CD4-positive, alpha-beta T cell (primary cell): ENCODE measurements around the gene ZNF607. TPM values are rescaled to one million over a fixed set of nuclear protein-coding genes. Genes with fewer than 3 reads are reported as not detected.

ENCODE experiments used
- ATAC-seq: fragments of 200-7000 bp; cut with Tn5 transposase; one replicate; pipeline ENCODE4 v1.10.0; 2022; ENCODE audit warnings: mild to moderate bottlenecking; ENCODE audit not compliant: poor library complexity
- CTCF ChIA-PET: fragments of 350-600 bp; sonication (Branson Sonifier 250); formaldehyde crosslinking; loops from one replicate; lab custom pipeline; 2021; ENCODE audit warnings: antibody characterized with exemption, inconsistent platforms; lab: Charles Lee
- POLR2A ChIA-PET: fragments of 350-600 bp; sonication (Branson Sonifier 250); formaldehyde crosslinking; loops from one replicate; lab custom pipeline; 2021; ENCODE audit warnings: antibody characterized with exemption, inconsistent platforms; lab: Charles Lee
- DNase-seq, 14 experiments: peaks; one replicate each; pipeline ENCODE4 v3.0.0-alpha.2; 2013 to 2020; ENCODE audit warnings: mixed read lengths in 2 of 14
- H3K27ac ChIP-seq, 2 donors: one replicate each; pipeline versions ENCODE4 v1.5.1 to v1.7.0; 2013; ENCODE audit warnings: low read length in 2 of 2, low read depth in 1 of 2, mild to moderate bottlenecking in 1 of 2
- H3K27me3 ChIP-seq, 2 experiments: 1 replicate in 1 of 2; 2 replicates in 1 of 2; pipeline versions ENCODE4 v1.6.1 to v1.7.0; 2013; ENCODE audit warnings: low read length in 2 of 2, control low read depth in 1 of 2, mild to moderate bottlenecking in 1 of 2, moderate library complexity in 1 of 2; ENCODE audit not compliant: insufficient read depth in 2 of 2, control insufficient read depth in 1 of 2
- H3K36me3 ChIP-seq: one replicate; pipeline ENCODE4 v1.6.1; 2013; ENCODE audit warnings: low read length, control low read depth; ENCODE audit not compliant: insufficient read depth
- H3K4me1 ChIP-seq: one replicate; pipeline ENCODE4 v1.6.1; 2013; ENCODE audit warnings: low read length, control low read depth; ENCODE audit not compliant: insufficient read depth
- H3K4me3 ChIP-seq: one replicate; pipeline ENCODE4 v1.5.1; 2013; ENCODE audit warnings: mild to moderate bottlenecking, low read length, moderate library complexity
- H3K9me3 ChIP-seq, 2 experiments: 1 replicate in 1 of 2; 2 replicates in 1 of 2; pipeline versions ENCODE4 v1.6.1 to v1.7.0; 2013; ENCODE audit warnings: low read length in 2 of 2, mild to moderate bottlenecking in 2 of 2, control low read depth in 1 of 2, moderate library complexity in 1 of 2; ENCODE audit not compliant: control insufficient read depth in 1 of 2, insufficient read depth in 1 of 2
- H3K27ac Mint-ChIP-seq: one replicate; pipeline ENCODE4 v1.8.0; 2020; ENCODE audit warnings: mixed read lengths
- H3K27me3 Mint-ChIP-seq: one replicate; pipeline ENCODE4 v1.8.0; 2021; ENCODE audit warnings: mixed read lengths
- H3K36me3 Mint-ChIP-seq: one replicate; pipeline ENCODE4 v1.8.0; 2021; ENCODE audit warnings: low read depth, mixed read lengths
- H3K4me1 Mint-ChIP-seq: one replicate; pipeline ENCODE4 v1.8.0; 2021; ENCODE audit warnings: low read depth, mixed read lengths
- H3K4me3 Mint-ChIP-seq: one replicate; pipeline ENCODE4 v1.8.0; 2020; ENCODE audit warnings: mild to moderate bottlenecking, mixed read lengths
- H3K9me3 Mint-ChIP-seq: one replicate; pipeline ENCODE4 v1.8.0; 2020; ENCODE audit warnings: mixed read lengths
- CTCF ChIP-seq: fragments of 200-600 bp; IDR thresholded peaks from one replicate; pipeline ENCODE4 v1.8.0; 2022; ENCODE audit warnings: antibody characterized with exemption, mild to moderate bottlenecking
- intact Hi-C, 2 experiments: fragments of 100-400 bp; cut with DNase I in 1 of 2; cut with micrococcal nuclease in 1 of 2; formaldehyde crosslinking; loops; one replicate each; pipeline versions ENCODE4 v1.15.1 to v1.9.0; 2023 to 2025; cut with DNase I, micrococcal nuclease
- total RNA-seq, 174 experiments: library from RNA in 2 of 174; stranded (reverse) in 2 of 174; gene quantifications; one replicate each; pipeline ENCODE4 v1.2.3 and lab custom pipeline; 2021 to 2026

Gene ZNF607
- total RNA-seq, 2 experiments from 2014 or later: 2.2 to 2.3 TPM

- CTCF ChIA-PET: interaction anchor here (0.8 kb wide), 1 partner anchor 10 kb away, joined by 3 read pairs; no protein-coding TSS in a partner anchor
Observed at GRCh38 chr19:37699057-37699456, 20.5 kb downstream of the ZNF607 start.

GRCh38 chr19:37698216-37698615, 21.3 kb downstream of the ZNF607 start:
- POLR2A ChIA-PET: no interaction called here

More at GRCh38 chr19:37699057-37699456, 20.5 kb downstream of the ZNF607 start:
- H3K9me3 ChIP-seq: peaks cover 34 to 52% of the 10 kb centered on the region in 2 experiments
- POLR2A ChIA-PET: no interaction called here
- H3K36me3 ChIP-seq: peaks cover 7% of the 10 kb centered on the region
- H3K4me1 Mint-ChIP-seq: no peaks in the 10 kb centered on the region
- H3K27ac Mint-ChIP-seq: no peak overlapping the region
- no peak overlapping the region for H3K4me3 Mint-ChIP-seq
- no peaks in the 10 kb centered on the region for H3K27me3 Mint-ChIP-seq
- H3K27me3 ChIP-seq: no peaks in the 10 kb centered on the region
- ATAC-seq (no peak), DNase-seq (no peak)
- peaks cover 79% of the 10 kb centered on the region for H3K36me3 Mint-ChIP-seq
- no peaks in the 10 kb centered on the region for H3K4me1 ChIP-seq
- no peak overlapping the region for H3K27ac ChIP-seq
- intact Hi-C loops: loop anchor here in 1 of 2 experiments (10.0 kb wide), 1 partner anchor 384 kb away; no protein-coding TSS in a partner anchor
- no peak overlapping the region for H3K4me3 ChIP-seq
- peaks cover 25% of the 10 kb centered on the region for H3K9me3 Mint-ChIP-seq
- TF ChIP-seq CTCF: no peak

GRCh38 chr19:37695144-37695899, 24.2 kb downstream of the ZNF607 start:
- DNase-seq: no peak
- ChIA-PET CTCF (interaction anchor here (0.7 kb wide), 2 partner anchors 10 to 207 kb away, joined by 3 read pairs; no protein-coding TSS in a partner anchor), POLR2A (interaction anchor here (0.7 kb wide), 1 partner anchor 44 kb away, joined by 4 read pairs; no protein-coding TSS in a partner anchor)
- H3K9me3 Mint-ChIP-seq: peaks cover 17% of the 10 kb centered on the region
- H3K27ac Mint-ChIP-seq: no peak overlapping the region
- Histone ChIP-seq H3K27me3 (no peaks in the 10 kb centered on the region), H3K4me3 (no peak overlapping the region), H3K4me1 (peaks cover 11% of the 10 kb centered on the region), H3K9me3 (peaks cover 37 to 46% of the 10 kb centered on the region in 2 experiments), H3K36me3 (peaks cover 7% of the 10 kb centered on the region), H3K27ac (no peak overlapping the region)
- intact Hi-C loops: loop anchor here in 1 of 2 experiments (10.0 kb wide), 1 partner anchor 381 kb away; no protein-coding TSS in a partner anchor
- H3K27me3 Mint-ChIP-seq: no peaks in the 10 kb centered on the region
- no peak overlapping the region for H3K4me3 Mint-ChIP-seq
- H3K36me3 Mint-ChIP-seq: peaks cover 55% of the 10 kb centered on the region
- no peak for ATAC-seq
- TF ChIP-seq CTCF: no peak
- H3K4me1 Mint-ChIP-seq: peaks cover 12% of the 10 kb centered on the region

More at GRCh38 chr19:37698216-37698615, 21.3 kb downstream of the ZNF607 start:
- peaks cover 71% of the 10 kb centered on the region for H3K36me3 Mint-ChIP-seq
- intact Hi-C loops: loop anchor here in 1 of 2 experiments (10.0 kb wide), 1 partner anchor 383 kb away; no protein-coding TSS in a partner anchor
- CTCF ChIA-PET: no interaction called here
- Histone ChIP-seq H3K4me3 (no peak overlapping the region), H3K36me3 (peaks cover 7% of the 10 kb centered on the region), H3K9me3 (peaks cover 33 to 44% of the 10 kb centered on the region in 2 experiments), H3K27me3 (no peaks in the 10 kb centered on the region), H3K27ac (no peak overlapping the region), H3K4me1 (no peaks in the 10 kb centered on the region)
- H3K27ac Mint-ChIP-seq: no peak overlapping the region
- ATAC-seq (no peak), DNase-seq (no peak)
- TF ChIP-seq CTCF: no peak
- H3K4me3 Mint-ChIP-seq: no peak overlapping the region
- H3K4me1 Mint-ChIP-seq: no peaks in the 10 kb centered on the region
- peaks cover 25% of the 10 kb centered on the region for H3K9me3 Mint-ChIP-seq
- no peaks in the 10 kb centered on the region for H3K27me3 Mint-ChIP-seq
